CD4-positive, CD25-positive, alpha-beta regulatory T cell (primary cell): Measurements from ENCODE around the gene KIF6. TPM values are rescaled to one million over a fixed set of nuclear protein-coding genes. Genes with fewer than 3 reads are reported as not detected.
A peak's percentile ranks its signal among the peaks of the same experiment; 100 is the strongest.
"Not testable (repeated sequence)": the region's sequence is repeated elsewhere in the genome, so short reads cannot be mapped to it uniquely, and the experiment has no call there.

Experiments used
- ATAC-seq, 2 donors: fragments of 150-1000 bp; cut with Tn5 transposase; one replicate each; pipeline ENCODE4 v1.10.0; 2021; ENCODE audit warnings: low read depth in 2 of 2, moderate number of reproducible peaks in 2 of 2, moderate library complexity in 1 of 2
- DNase-seq, 3 donors: peaks; one replicate each; pipeline versions ENCODE4 v3.0.0 to v3.0.0-alpha.2; 2012 to 2022; ENCODE audit warnings: mixed read lengths in 1 of 3
- H3K27ac ChIP-seq: one replicate; pipeline ENCODE4 v1.7.0; 2013; ENCODE audit warnings: mild to moderate bottlenecking, low read length; ENCODE audit not compliant: insufficient read depth, poor library complexity, severe bottlenecking
- H3K27me3 ChIP-seq: one replicate; pipeline ENCODE4 v1.7.0; 2013; ENCODE audit warnings: low read length; ENCODE audit not compliant: control insufficient read depth, insufficient read depth
- H3K36me3 ChIP-seq: one replicate; pipeline ENCODE4 v1.7.0; 2013; ENCODE audit warnings: mild to moderate bottlenecking, low read length, moderate library complexity; ENCODE audit not compliant: control insufficient read depth, insufficient read depth
- H3K4me1 ChIP-seq: 2 replicates; pipeline ENCODE4 v1.7.0; 2013; ENCODE audit warnings: mild to moderate bottlenecking, low read length; ENCODE audit not compliant: insufficient read depth, control insufficient read depth, poor library complexity, severe bottlenecking
- H3K4me3 ChIP-seq: one replicate; pipeline ENCODE4 v1.7.0; 2013; ENCODE audit warnings: low read depth, mild to moderate bottlenecking, low read length, moderate library complexity
- H3K9me3 ChIP-seq, 2 experiments: 1 replicate in 1 of 2; 2 replicates in 1 of 2; pipeline ENCODE4 v1.7.0; 2013; ENCODE audit warnings: low read length in 2 of 2, mild to moderate bottlenecking in 1 of 2, moderate library complexity in 1 of 2; ENCODE audit not compliant: control insufficient read depth in 2 of 2
- H3K27ac Mint-ChIP-seq, 3 donors: one replicate each; pipeline ENCODE4 v1.8.0; 2020 to 2022; ENCODE audit warnings: mild to moderate bottlenecking in 3 of 3, mixed read lengths in 3 of 3, moderate library complexity in 2 of 3
- H3K27me3 Mint-ChIP-seq: one replicate; pipeline ENCODE4 v1.8.0; 2022; ENCODE audit warnings: mild to moderate bottlenecking, mixed read lengths
- H3K36me3 Mint-ChIP-seq: one replicate; pipeline ENCODE4 v1.8.0; 2020; ENCODE audit warnings: mixed read lengths
- H3K4me1 Mint-ChIP-seq, 4 donors: one replicate each; pipeline ENCODE4 v1.8.0; 2020 to 2022; ENCODE audit warnings: mixed read lengths in 4 of 4, mild to moderate bottlenecking in 1 of 4
- H3K4me3 Mint-ChIP-seq, 4 donors: one replicate each; pipeline ENCODE4 v1.8.0; 2020 to 2022; ENCODE audit warnings: mild to moderate bottlenecking in 4 of 4, mixed read lengths in 4 of 4, moderate library complexity in 3 of 4
- H3K9me3 Mint-ChIP-seq, 7 donors: one replicate each; pipeline ENCODE4 v1.8.0; 2020 to 2022; ENCODE audit warnings: mixed read lengths in 7 of 7, mild to moderate bottlenecking in 3 of 7, moderate library complexity in 2 of 7
- polyA plus RNA-seq, 4 donors: library from polyadenylated mRNA; unstranded; fragments of 300-500 nt; fragmentation: Illumina TruSeq; gene quantifications; one replicate each; pipeline ENCODE4 v1.2.3, GENCODE V29; 2021
- total RNA-seq: library from RNA; stranded (reverse); gene quantifications from one replicate; pipeline ENCODE4 v1.2.3, GENCODE V29; 2022

KIF6 gene
- total and polyA plus RNA-seq, 5 donors from 2014 or later = not detected

DNA sequence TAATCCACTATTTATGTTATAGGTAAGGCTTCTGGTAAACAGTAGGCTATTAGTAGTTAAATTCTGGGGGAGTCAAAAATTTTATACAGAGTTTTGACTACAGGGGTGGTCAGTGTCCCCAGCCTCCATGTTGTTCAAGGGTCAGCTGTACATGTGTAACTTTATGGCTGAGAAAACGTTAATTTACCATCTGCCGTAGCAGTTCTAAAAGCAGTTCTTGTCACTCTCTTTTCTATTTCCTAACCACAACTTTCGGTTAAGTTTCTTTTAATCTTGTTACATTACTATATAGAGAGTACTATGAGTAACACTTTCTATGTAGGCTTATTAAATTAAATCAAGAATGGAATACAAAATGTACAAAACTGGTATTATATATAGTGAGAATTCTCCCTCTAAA lies 21.6 kb upstream of the KIF6 start:
- Mint-ChIP-seq H3K36me3 (no peaks in the 10 kb centered on the region), H3K27me3 (no peaks in the 10 kb centered on the region), H3K9me3 (peaks cover 0 to 5% (median 1%) of the 10 kb centered on the region in 7 donors), H3K27ac (no peak overlapping the region), H3K4me3 (no peak overlapping the region), H3K4me1 (no peaks in the 10 kb centered on the region)
- ATAC-seq (no peak), DNase-seq (no peak)
- Histone ChIP-seq H3K4me1 (no peaks in the 10 kb centered on the region), H3K36me3 (no peaks in the 10 kb centered on the region), H3K27ac (no peak overlapping the region), H3K9me3 (no peaks in the 10 kb centered on the region), H3K4me3 (no peak overlapping the region), H3K27me3 (no peaks in the 10 kb centered on the region)

DNA sequence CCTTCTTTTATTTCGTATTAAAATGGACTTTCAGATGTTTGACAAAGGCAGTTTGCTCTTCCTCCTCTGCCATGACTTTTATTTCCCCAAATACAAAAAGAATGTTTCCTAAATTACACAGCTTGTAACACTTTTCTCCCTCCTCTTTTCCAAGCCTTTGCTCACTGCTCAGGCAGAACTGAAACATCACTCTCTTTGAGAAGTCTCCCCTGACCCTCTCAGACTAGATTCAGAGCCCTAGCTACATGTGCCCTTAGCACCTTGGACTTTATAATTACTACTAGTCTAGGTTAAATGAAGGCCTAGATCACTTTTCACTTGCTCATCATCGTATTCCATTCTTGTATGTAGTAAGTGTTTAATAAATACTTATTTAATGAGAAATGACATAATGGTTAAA lies 8.5 kb upstream of the KIF6 start:
- Histone ChIP-seq H3K4me1 (no peaks in the 10 kb centered on the region), H3K27me3 (no peaks in the 10 kb centered on the region), H3K4me3 (no peak overlapping the region), H3K36me3 (no peaks in the 10 kb centered on the region), H3K9me3 (no peaks in the 10 kb centered on the region), H3K27ac (no peak overlapping the region)
- H3K27me3 Mint-ChIP-seq = peaks cover 6% of the 10 kb centered on the region
- H3K27ac Mint-ChIP-seq = no peak overlapping the region
- H3K9me3 Mint-ChIP-seq = peaks cover 0 to 6% (median 1%) of the 10 kb centered on the region in 7 donors
- no peaks in the 10 kb centered on the region for H3K4me1 Mint-ChIP-seq
- no peak overlapping the region for H3K4me3 Mint-ChIP-seq
- H3K36me3 Mint-ChIP-seq = no peaks in the 10 kb centered on the region
- DNase-seq (no peak), ATAC-seq (no peak)

DNA sequence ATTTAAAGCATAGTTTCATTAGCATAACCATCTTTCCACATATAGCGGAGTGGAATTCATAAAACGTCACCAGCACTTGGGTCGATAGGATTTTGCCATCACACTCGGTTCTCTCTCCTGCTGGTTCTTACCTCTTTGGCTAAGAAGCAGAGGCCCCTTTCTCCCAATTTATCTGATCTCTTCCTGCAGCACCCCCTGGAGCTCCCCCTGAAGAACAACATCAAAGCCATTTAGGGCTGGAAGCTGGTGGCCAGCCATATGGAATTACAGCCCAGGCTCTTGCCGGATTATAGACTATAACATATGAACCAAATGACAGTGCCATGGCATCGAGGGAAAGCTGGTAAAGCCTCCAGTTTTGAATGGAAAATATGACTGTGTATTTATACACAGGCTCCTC lies 6.4 kb upstream of the KIF6 start:
- ATAC-seq (no peak), DNase-seq (no peak)
- Histone ChIP-seq H3K4me1 (no peaks in the 10 kb centered on the region), H3K9me3 (no peaks in the 10 kb centered on the region), H3K4me3 (no peak overlapping the region), H3K27ac (no peak overlapping the region), H3K36me3 (no peaks in the 10 kb centered on the region), H3K27me3 (no peaks in the 10 kb centered on the region)
- peaks cover 0 to under 1% (median 0%) of the 10 kb centered on the region in 4 donors for H3K4me1 Mint-ChIP-seq
- H3K4me3 Mint-ChIP-seq = no peak overlapping the region
- peaks cover 6% of the 10 kb centered on the region for H3K27me3 Mint-ChIP-seq
- peaks cover 0 to 5% (median 0%) of the 10 kb centered on the region in 7 donors for H3K9me3 Mint-ChIP-seq
- H3K27ac Mint-ChIP-seq = no peak overlapping the region
- H3K36me3 Mint-ChIP-seq = no peaks in the 10 kb centered on the region

DNA sequence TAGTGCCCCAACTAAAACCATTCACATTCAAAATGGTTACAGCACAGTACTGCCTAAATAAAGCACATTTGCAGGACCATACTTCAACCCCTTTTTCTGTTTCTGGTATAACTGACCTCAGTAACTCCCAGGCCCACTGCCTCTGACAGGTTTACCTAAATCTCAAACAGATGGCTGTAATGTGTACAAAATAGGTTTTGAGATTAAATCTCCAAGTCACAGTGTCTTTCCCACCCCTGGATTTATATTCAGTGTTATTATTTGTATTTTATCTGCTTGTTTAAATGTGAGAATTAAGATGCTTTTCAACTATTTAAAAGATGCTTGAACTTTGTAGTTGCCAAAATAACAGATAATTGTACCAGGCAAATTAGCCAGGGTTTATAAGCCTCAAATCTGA lies 4.7 kb upstream of the KIF6 start:
- H3K36me3 ChIP-seq = no peaks in the 10 kb centered on the region
- no peaks in the 10 kb centered on the region for H3K27me3 Mint-ChIP-seq
- peaks cover 0 to 2% (median 0%) of the 10 kb centered on the region in 7 donors for H3K9me3 Mint-ChIP-seq
- no peaks in the 10 kb centered on the region for H3K9me3 ChIP-seq
- no peak overlapping the region for H3K4me3 Mint-ChIP-seq
- H3K4me1 Mint-ChIP-seq = peaks cover 0 to 6% (median under 1%) of the 10 kb centered on the region in 4 donors
- H3K4me1 ChIP-seq = peaks cover 3% of the 10 kb centered on the region
- H3K27me3 ChIP-seq = no peaks in the 10 kb centered on the region
- H3K4me3 ChIP-seq = no peak overlapping the region
- ATAC-seq = no peak
- no peak overlapping the region for H3K27ac Mint-ChIP-seq
- DNase-seq = no peak
- H3K36me3 Mint-ChIP-seq = no peaks in the 10 kb centered on the region
- H3K27ac ChIP-seq = no peak overlapping the region

DNA sequence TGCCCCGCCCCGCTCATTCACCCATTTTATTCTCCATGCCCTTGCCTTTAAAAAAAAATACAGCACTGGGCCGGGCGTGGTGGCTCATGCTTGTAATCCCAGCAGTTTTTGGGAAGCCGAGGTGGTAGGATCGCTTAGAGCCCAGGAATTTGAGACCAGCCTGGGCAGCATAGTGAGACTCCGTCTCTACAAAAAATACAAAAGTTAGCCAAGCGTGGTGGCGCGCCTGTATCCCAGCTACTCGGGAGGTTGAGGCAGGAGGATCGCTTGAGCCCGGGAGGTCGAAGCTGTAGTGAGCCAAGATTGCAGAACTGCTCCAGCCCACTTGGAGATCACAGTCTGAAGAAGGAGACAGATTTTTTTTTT lies 407 bp upstream of the KIF6 start:
- Histone ChIP-seq H3K27me3 (peaks cover 4% of the 10 kb centered on the region), H3K27ac (no peak overlapping the region), H3K4me3 (no peak overlapping the region), H3K4me1 (peaks cover 8% of the 10 kb centered on the region), H3K9me3 (peaks cover 0 to 2% of the 10 kb centered on the region in 2 experiments), H3K36me3 (no peaks in the 10 kb centered on the region)
- Mint-ChIP-seq H3K27ac (no peak overlapping the region), H3K36me3 (no peaks in the 10 kb centered on the region), H3K4me3 (peak overlapping the region; percentile 24 to 96 (median 56)), H3K9me3 (peaks cover 0 to 5% (median 0%) of the 10 kb centered on the region in 7 donors), H3K4me1 (peaks cover 0 to 6% (median 5%) of the 10 kb centered on the region in 4 donors), H3K27me3 (no peaks in the 10 kb centered on the region)
- ATAC-seq = no peak
- DNase-seq = no peak

DNA sequence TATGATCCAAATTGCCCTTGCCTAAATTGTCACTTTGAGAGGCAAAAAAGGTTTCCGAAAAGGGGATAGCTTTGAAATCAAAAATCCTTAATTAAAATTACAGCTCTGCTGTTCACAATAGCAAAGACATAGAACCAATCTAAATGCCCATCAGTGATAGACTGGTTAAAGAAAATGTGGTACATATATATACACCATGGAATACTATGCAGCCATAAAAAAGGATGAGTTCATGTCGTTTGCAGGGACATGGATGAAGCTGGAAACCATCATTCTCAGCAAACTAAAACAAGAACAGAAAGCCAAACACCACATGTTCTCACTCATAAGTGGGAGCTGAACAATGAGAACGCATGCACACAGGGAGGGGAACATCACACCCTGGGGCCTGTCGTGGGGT lies 1.9 kb downstream of the KIF6 start:
- H3K27me3 Mint-ChIP-seq, H3K9me3 Mint-ChIP-seq, H3K36me3 ChIP-seq, H3K4me3 Mint-ChIP-seq, H3K27ac ChIP-seq, DNase-seq, H3K27ac Mint-ChIP-seq, ATAC-seq, H3K4me3 ChIP-seq, H3K4me1 ChIP-seq, H3K9me3 ChIP-seq, H3K36me3 Mint-ChIP-seq, H3K27me3 ChIP-seq, H3K4me1 Mint-ChIP-seq: not testable (repeated sequence)

DNA sequence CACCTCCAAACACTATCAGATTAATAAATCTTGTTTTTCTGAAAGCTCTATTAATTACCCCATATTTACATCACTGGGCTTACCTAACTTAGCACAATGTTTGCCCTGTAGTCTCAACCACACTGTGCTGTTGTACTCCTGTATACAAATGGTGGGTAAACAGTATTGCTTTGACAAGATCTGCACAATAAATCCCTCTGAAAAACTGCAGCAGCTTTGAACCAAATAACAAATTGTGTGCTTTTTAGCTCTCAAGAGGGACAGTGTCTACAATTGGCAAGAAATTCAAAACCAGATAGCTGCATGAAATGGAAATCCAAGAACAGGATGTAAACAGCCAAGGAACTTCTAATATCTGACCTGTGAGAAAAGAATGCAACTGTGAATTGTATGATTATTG lies 10.4 kb downstream of the KIF6 start:
- Mint-ChIP-seq H3K27ac (no peak overlapping the region), H3K9me3 (peaks cover 0 to 2% (median 0%) of the 10 kb centered on the region in 7 donors), H3K27me3 (peaks cover 4% of the 10 kb centered on the region), H3K4me1 (no peaks in the 10 kb centered on the region), H3K4me3 (no peak overlapping the region), H3K36me3 (no peaks in the 10 kb centered on the region)
- Histone ChIP-seq H3K36me3 (no peaks in the 10 kb centered on the region), H3K27me3 (peaks cover 2% of the 10 kb centered on the region), H3K4me1 (no peaks in the 10 kb centered on the region), H3K4me3 (no peak overlapping the region), H3K27ac (no peak overlapping the region), H3K9me3 (no peaks in the 10 kb centered on the region)
- no peak for ATAC-seq
- DNase-seq = no peak

DNA sequence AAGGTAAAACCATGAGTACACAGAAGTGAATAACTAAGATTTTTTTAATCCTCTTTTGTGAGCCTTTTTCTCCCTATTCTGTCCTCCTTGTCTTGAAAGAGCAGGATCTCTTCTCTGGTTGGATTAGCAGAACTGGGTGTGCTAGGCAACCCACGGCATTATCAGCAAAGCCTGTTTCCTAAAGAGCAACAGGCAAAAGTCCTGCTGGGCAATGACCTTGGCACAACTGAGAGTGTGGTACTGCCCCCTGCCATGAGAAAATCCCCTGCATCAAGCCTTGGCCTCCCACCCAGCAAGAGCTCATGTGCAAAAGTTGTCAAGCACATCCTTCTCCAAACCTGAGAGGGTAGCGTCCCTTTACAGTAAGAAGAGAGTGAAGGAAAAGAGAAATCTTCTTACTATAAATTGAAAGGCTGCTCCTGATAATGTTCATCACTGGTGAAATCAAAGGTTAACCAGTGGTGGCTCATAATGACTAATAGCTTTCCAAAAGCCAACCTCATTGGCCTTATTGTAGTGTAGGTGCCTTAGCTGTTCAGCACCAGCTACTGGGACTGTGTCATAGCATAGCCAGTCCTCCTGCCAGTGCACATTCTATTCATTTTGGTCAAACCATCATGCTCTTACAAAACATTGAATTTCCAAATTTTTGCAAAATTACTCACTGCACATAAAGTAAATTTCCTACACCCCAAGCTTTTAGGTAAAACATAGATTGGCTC lies 17.1 kb downstream of the KIF6 start:
- Mint-ChIP-seq H3K27ac (no peak overlapping the region), H3K9me3 (no peaks in the 10 kb centered on the region)

More for the DNA sequence above, 17.1 kb downstream of the KIF6 start:
- Histone ChIP-seq H3K27me3 (peaks cover 2% of the 10 kb centered on the region), H3K4me3 (no peak overlapping the region), H3K27ac (no peak overlapping the region), H3K4me1 (no peaks in the 10 kb centered on the region), H3K9me3 (no peaks in the 10 kb centered on the region), H3K36me3 (no peaks in the 10 kb centered on the region)
- Mint-ChIP-seq H3K27me3 (peaks cover 4% of the 10 kb centered on the region), H3K36me3 (no peaks in the 10 kb centered on the region), H3K4me1 (no peaks in the 10 kb centered on the region), H3K4me3 (no peak overlapping the region)
- DNase-seq (no peak), ATAC-seq (no peak)
